ENCODE data around the gene CFAP45. TPM values are rescaled to one million over a fixed set of nuclear protein-coding genes. Genes with fewer than 3 reads are reported as not detected.
"Not testable (repeated sequence)": the region's sequence is repeated elsewhere in the genome, so short reads cannot be mapped to it uniquely, and the experiment has no call there.

CFAP45 gene
- polyA plus RNA-seq, 1 experiment: 0.56 TPM

- H3K27me3 ChIP-seq (ENCODE audit: control insufficient read depth, insufficient read depth, low read length): no peaks in the 10 kb centered on the region
- no peaks in the 10 kb centered on the region for H3K36me3 ChIP-seq (ENCODE audit: control insufficient read depth, insufficient read depth, low read length)
- CTCF ChIA-PET: interaction anchor here (0.8 to 1.5 kb wide), 3 partner anchors 17 to 99 kb away, joined by 4 read pairs; no protein-coding TSS in a partner anchor
- POLR2A ChIA-PET: no interaction called here
- DNase-seq (ENCODE audit: low read depth): no peak
- H3K4me3 ChIP-seq (ENCODE audit: low read depth, low read length): no peak overlapping the region
- TF ChIP-seq, protein P1, sequence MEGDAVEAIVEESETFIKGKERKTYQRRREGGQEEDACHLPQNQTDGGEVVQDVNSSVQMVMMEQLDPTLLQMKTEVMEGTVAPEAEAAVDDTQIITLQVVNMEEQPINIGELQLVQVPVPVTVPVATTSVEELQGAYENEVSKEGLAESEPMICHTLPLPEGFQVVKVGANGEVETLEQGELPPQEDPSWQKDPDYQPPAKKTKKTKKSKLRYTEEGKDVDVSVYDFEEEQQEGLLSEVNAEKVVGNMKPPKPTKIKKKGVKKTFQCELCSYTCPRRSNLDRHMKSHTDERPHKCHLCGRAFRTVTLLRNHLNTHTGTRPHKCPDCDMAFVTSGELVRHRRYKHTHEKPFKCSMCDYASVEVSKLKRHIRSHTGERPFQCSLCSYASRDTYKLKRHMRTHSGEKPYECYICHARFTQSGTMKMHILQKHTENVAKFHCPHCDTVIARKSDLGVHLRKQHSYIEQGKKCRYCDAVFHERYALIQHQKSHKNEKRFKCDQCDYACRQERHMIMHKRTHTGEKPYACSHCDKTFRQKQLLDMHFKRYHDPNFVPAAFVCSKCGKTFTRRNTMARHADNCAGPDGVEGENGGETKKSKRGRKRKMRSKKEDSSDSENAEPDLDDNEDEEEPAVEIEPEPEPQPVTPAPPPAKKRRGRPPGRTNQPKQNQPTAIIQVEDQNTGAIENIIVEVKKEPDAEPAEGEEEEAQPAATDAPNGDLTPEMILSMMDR (IDR thresholded peaks at IDR 0.05; ENCODE audit: insufficient read depth, low read depth, low read length): no peak
Measured at GRCh38 chr1:159908031-159908940, 8.3 kb upstream of the CFAP45 start.

- ChIA-PET CTCF (interaction anchor here (0.8 to 1.6 kb wide), 3 partner anchors 14 to 107 kb away, joined by 3 to 4 read pairs (median 4); no protein-coding TSS in a partner anchor), POLR2A (no interaction called here)
- H3K36me3 ChIP-seq (ENCODE audit: control insufficient read depth, insufficient read depth, low read length): no peaks in the 10 kb centered on the region
- H3K4me3 ChIP-seq (ENCODE audit: low read depth, low read length): no peak overlapping the region
- TF ChIP-seq, protein P1 (IDR thresholded peaks at IDR 0.05; ENCODE audit: insufficient read depth, low read depth, low read length): no peak
- H3K27me3 ChIP-seq (ENCODE audit: control insufficient read depth, insufficient read depth, low read length): no peaks in the 10 kb centered on the region
- DNase-seq (ENCODE audit: low read depth): no peak
Measured at GRCh38 chr1:159906960-159907359, 7.0 kb upstream of the CFAP45 start.

DNA sequence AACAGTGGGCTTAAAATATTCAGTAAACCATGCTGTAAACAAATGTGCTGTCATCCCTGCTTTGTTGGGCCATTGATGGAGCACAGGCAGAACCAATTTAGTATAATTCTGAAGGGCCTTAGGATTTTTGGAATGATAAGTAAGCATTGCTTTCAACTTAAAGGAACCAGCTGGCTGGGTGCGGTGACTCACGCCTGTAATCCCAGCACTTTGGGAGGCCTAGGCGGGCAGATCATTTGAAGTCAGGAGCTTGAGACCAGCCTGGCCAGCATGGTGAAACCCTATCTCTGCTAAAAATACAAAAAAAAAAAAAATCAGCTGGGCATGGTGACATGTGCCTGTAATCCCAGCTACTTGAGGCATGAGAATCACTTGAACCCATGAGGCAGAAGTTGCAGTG is 4.1 kb upstream of the CFAP45 start:
- H3K36me3 ChIP-seq (ENCODE audit: control insufficient read depth, insufficient read depth, low read length); DNase-seq (ENCODE audit: low read depth); POLR2A ChIA-PET; H3K4me3 ChIP-seq (ENCODE audit: low read depth, low read length); H3K27me3 ChIP-seq (ENCODE audit: control insufficient read depth, insufficient read depth, low read length): not testable (repeated sequence)
- CTCF ChIA-PET: interaction anchor here (2.8 kb wide), 1 partner anchor 12 kb away, joined by 12 read pairs; no protein-coding TSS in a partner anchor

- DNase-seq (ENCODE audit: low read depth): no peak
- ChIA-PET CTCF (interaction anchor here (1.2 to 2.8 kb wide), 4 partner anchors 10 to 106 kb away, joined by 3 to 12 read pairs (median 4); no protein-coding TSS in a partner anchor), POLR2A (no interaction called here)
- H3K36me3 ChIP-seq (ENCODE audit: control insufficient read depth, insufficient read depth, low read length): no peaks in the 10 kb centered on the region
- H3K4me3 ChIP-seq (ENCODE audit: low read depth, low read length): no peak overlapping the region
- TF ChIP-seq, protein P1 (IDR thresholded peaks at IDR 0.05; ENCODE audit: insufficient read depth, low read depth, low read length): no peak
- H3K27me3 ChIP-seq (ENCODE audit: control insufficient read depth, insufficient read depth, low read length): no peaks in the 10 kb centered on the region
Measured at GRCh38 chr1:159902541-159902940, 2.6 kb upstream of the CFAP45 start.

DNA sequence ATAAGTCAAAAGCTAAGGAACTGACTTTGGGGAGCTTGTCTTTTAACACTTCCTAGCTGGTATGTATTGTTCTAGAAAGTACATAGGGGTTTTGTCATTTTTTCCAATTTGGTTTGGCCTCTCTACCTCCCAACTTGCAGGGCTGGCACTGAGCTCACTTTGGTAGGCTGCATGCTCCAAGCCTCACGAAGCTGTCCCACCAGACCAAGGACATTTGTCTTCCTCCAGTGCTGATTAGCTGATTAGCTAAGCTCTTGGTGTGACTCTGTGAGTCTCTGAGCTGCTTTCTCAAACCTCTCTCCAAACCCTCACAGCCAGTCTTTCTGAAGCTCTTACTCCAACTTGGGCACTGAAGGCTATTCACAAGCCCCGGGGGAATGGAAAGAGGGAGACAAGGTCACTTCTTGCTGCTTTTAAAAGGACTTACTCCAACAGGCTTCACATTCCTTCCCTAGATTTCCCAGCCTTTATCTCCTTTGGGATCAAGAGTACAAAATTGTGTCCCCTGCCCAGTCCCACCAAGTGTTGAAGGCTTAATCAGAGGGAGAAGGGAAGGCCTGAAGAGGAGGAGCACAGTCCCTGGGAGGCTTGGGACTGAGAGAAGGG is 893 bp upstream of the CFAP45 start:
- H3K36me3 ChIP-seq (ENCODE audit: control insufficient read depth, insufficient read depth, low read length): no peaks in the 10 kb centered on the region
- no peaks in the 10 kb centered on the region for H3K27me3 ChIP-seq (ENCODE audit: control insufficient read depth, insufficient read depth, low read length)
- no peak for DNase-seq (ENCODE audit: low read depth)
- CTCF ChIA-PET: interaction anchor here (1.3 to 2.1 kb wide), 4 partner anchors 9 to 107 kb away, joined by 3 to 11 read pairs (median 8); no protein-coding TSS in a partner anchor
- TF ChIP-seq, protein P1 (IDR thresholded peaks at IDR 0.05; ENCODE audit: insufficient read depth, low read depth, low read length): no peak
- no peak overlapping the region for H3K4me3 ChIP-seq (ENCODE audit: low read depth, low read length)
- POLR2A ChIA-PET: no interaction called here

DNA sequence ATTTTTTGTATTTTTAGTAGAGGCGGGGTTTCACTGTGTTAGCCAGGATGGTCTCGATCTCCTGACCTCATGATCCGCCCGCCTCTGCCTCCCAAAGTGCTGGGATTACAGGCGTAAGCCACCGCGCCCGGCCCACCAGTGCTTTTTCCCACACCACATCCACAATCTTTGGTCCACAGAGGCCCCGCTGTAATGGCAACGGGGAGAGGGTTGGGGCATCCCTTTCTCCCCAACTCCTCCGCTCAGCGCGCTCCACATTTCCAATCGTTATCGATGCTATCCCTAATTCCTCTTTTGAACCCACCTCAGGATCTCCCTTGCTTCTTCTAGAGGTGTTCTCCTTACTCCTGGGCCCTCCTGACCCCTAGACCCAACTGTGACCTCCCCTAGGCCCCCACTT is 331 bp downstream of the CFAP45 start:
- CTCF ChIA-PET: interaction anchor here (1.3 to 2.1 kb wide), 2 partner anchors 101 to 108 kb away, joined by 3 to 11 read pairs; no protein-coding TSS in a partner anchor
- H3K4me3 ChIP-seq (ENCODE audit: low read depth, low read length); DNase-seq (ENCODE audit: low read depth); POLR2A ChIA-PET; H3K27me3 ChIP-seq (ENCODE audit: control insufficient read depth, insufficient read depth, low read length); H3K36me3 ChIP-seq (ENCODE audit: control insufficient read depth, insufficient read depth, low read length): not testable (repeated sequence)

All from BJ (cell line).